Neural crest cell (in vitro differentiated cells): Measurements from ENCODE around the gene UNC13C. TPM values are rescaled to one million over a fixed set of nuclear protein-coding genes. Genes with fewer than 3 reads are reported as not detected.

Experiments used
- DNase-seq: peaks from one replicate; pipeline ENCODE4 v3.0.0; 2021; ENCODE audit warnings: low read depth, mixed read lengths, low spot score
- H3K27ac Mint-ChIP-seq: one replicate; pipeline ENCODE4 v1.8.0; 2021; ENCODE audit warnings: mild to moderate bottlenecking, mixed read lengths; ENCODE audit not compliant: unreplicated experiment
- H3K27me3 Mint-ChIP-seq: 2 replicates; pipeline ENCODE4 v1.8.0; 2021; ENCODE audit warnings: low read depth, mild to moderate bottlenecking, mixed read lengths
- H3K36me3 Mint-ChIP-seq: 2 replicates; pipeline ENCODE4 v1.8.0; 2021; ENCODE audit warnings: low read depth, mild to moderate bottlenecking, mixed read lengths
- H3K4me1 Mint-ChIP-seq: 2 replicates; pipeline ENCODE4 v1.8.0; 2021; ENCODE audit warnings: mixed read lengths
- H3K4me3 Mint-ChIP-seq: one replicate; pipeline ENCODE4 v1.8.0; 2021; ENCODE audit warnings: mild to moderate bottlenecking, mixed read lengths
- H3K9me3 Mint-ChIP-seq: 2 replicates; pipeline ENCODE4 v1.8.0; 2021; ENCODE audit warnings: mixed read lengths
- CTCF ChIP-seq: fragments of 200-600 bp; sonication (generic); conservative IDR thresholded peaks from 2 replicates; pipeline ENCODE4 v1.5.0; 2021; ENCODE audit warnings: antibody characterized with exemption, mild to moderate bottlenecking
- total RNA-seq: library from RNA; stranded (reverse); gene quantifications from 2 replicates; pipeline ENCODE4 v1.2.1, GENCODE V29; 2021

The UNC13C gene
- total RNA-seq, 1 donor from 2014 or later = 1.5 TPM

DNA sequence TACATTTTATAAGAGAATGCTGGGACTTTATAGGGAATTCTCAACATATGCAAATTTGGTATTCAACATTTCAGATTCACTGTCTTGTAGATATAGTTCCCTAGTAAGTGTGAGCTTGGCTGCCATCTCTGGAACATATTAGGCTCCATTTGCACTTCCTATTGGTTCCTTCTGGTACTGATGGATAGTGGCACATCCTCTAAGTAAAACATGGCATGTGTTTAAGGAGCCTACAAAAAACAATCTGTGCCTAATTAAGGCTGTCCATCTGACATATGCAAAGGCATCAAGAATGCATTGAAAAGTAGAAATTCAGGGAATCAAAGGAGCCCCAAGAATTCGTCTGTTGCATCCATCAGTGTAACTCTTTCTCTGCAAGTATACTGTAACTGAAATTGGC, 344.1 kb downstream of the UNC13C start:
- Mint-ChIP-seq H3K36me3 (no peaks in the 10 kb centered on the region), H3K4me1 (peaks cover 6% of the 10 kb centered on the region), H3K27me3 (no peaks in the 10 kb centered on the region), H3K4me3 (no peak overlapping the region), H3K27ac (no peak overlapping the region), H3K9me3 (peaks cover 2% of the 10 kb centered on the region)
- no peak for DNase-seq
- TF ChIP-seq CTCF = no peak

GRCh38 chr15:54345301-54345700, 367.1 kb downstream of the UNC13C start:
- peaks cover 8% of the 10 kb centered on the region for H3K9me3 Mint-ChIP-seq
- H3K27me3 Mint-ChIP-seq = no peaks in the 10 kb centered on the region
- H3K4me3 Mint-ChIP-seq = no peak overlapping the region
- no peak for DNase-seq
- no peak for TF ChIP-seq CTCF
- no peaks in the 10 kb centered on the region for H3K4me1 Mint-ChIP-seq
- H3K36me3 Mint-ChIP-seq = no peaks in the 10 kb centered on the region
- H3K27ac Mint-ChIP-seq = no peak overlapping the region

DNA sequence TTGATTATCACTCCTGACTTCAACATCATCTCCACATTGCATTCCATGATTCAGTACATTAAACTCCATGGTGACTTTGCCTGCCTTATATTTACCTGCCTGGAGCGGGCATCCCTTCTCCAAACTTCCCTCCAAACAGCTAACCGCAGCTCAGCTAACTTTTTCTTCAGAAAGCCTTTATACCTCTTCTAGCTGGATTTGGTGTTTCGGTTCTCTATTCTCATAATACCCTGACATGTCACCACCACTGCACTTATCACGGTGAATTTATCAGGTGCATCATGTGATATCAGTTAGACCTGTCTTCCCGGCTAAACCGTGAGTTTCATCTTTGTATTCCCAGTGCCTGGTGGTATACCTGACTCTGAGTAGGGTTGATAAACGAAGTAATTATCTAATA, 367.6 kb downstream of the UNC13C start:
- DNase-seq = no peak
- Mint-ChIP-seq H3K4me1 (no peaks in the 10 kb centered on the region), H3K27ac (no peak overlapping the region), H3K9me3 (peaks cover 8% of the 10 kb centered on the region), H3K4me3 (no peak overlapping the region), H3K36me3 (no peaks in the 10 kb centered on the region), H3K27me3 (no peaks in the 10 kb centered on the region)
- TF ChIP-seq CTCF = no peak

DNA sequence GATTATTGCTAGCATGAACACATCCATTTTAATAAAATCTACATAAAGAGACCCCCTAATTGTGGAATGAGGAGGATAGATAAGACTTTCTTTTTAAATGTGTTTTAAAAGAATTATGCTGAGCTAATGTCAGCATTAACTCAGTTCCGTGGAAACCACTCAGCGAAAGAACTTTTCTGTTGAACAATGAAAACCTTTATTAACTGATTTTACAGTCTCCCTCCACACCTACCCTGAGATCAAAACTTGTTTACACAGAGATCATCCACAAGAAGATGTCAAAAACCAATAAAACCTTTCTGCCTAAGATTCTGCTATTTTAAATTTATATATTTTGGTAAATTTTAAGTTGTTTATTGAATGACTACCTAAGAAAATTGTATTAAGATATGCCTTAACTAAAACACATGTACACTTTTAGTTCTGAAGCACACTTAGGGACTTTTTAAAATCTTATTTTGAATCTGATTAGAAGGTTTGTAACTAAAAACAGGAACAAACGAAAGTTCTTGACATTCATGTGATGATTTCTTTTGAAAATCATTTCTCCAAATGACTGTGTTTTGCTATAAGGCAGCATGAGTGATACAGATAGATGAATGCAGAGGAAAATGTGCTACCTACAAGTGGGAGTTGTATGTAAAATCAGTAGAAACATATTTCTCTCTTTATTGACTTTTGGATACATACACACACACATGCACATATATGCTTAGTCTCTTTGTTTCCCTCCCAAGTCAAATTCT, 369.0 kb downstream of the UNC13C start:
- peaks cover 8% of the 10 kb centered on the region for H3K9me3 Mint-ChIP-seq
- no peak for DNase-seq
- no peaks in the 10 kb centered on the region for H3K27me3 Mint-ChIP-seq
- no peak overlapping the region for H3K27ac Mint-ChIP-seq
- no peak for TF ChIP-seq CTCF
- no peaks in the 10 kb centered on the region for H3K36me3 Mint-ChIP-seq
- H3K4me3 Mint-ChIP-seq = no peak overlapping the region
- H3K4me1 Mint-ChIP-seq = no peaks in the 10 kb centered on the region

- Mint-ChIP-seq H3K4me3 (no peak overlapping the region), H3K27me3 (no peaks in the 10 kb centered on the region), H3K36me3 (no peaks in the 10 kb centered on the region), H3K27ac (peak overlapping the region; percentile 23), H3K9me3 (peaks cover 7% of the 10 kb centered on the region), H3K4me1 (no peaks in the 10 kb centered on the region)
- TF ChIP-seq CTCF = no peak
- DNase-seq = no peak
Measured at GRCh38 chr15:54353726-54354125, 375.5 kb downstream of the UNC13C start.
